Ishikawa (cell line): Measurements from ENCODE around the gene VWA5B1.

Source experiments
- CEBPB ChIP-seq: IDR thresholded peaks from 2 replicates; pipeline ENCODE4 v1.6.1; 2012
- CREB1 ChIP-seq: IDR thresholded peaks from 2 replicates; pipeline ENCODE4 v1.6.1; 2012; ENCODE audit warnings: low read depth
- EGR1 ChIP-seq: IDR thresholded peaks from 2 replicates; pipeline ENCODE4 v1.6.1; 2012
- EP300 ChIP-seq: IDR thresholded peaks from 2 replicates; pipeline ENCODE4 v1.6.1; 2012; ENCODE audit warnings: borderline replicate concordance
- FOXM1 ChIP-seq: IDR thresholded peaks from 2 replicates; pipeline ENCODE4 v1.6.1; 2012; ENCODE audit warnings: low read depth, borderline replicate concordance
- MAX ChIP-seq: IDR thresholded peaks from 2 replicates; pipeline ENCODE4 v1.6.1; 2012
- NFIC ChIP-seq: IDR thresholded peaks from 2 replicates; pipeline ENCODE4 v1.6.1; 2012
- RAD21 ChIP-seq: IDR thresholded peaks from 2 replicates; pipeline ENCODE4 v1.6.1; 2012; ENCODE audit warnings: low read depth
- REST ChIP-seq: IDR thresholded peaks from 2 replicates; pipeline ENCODE4 v1.6.1; 2012; ENCODE audit warnings: low read depth, mild to moderate bottlenecking
- TAF1 ChIP-seq: IDR thresholded peaks from 2 replicates; pipeline ENCODE4 v1.6.1; 2012; ENCODE audit warnings: low read depth, mild to moderate bottlenecking
- TCF12 ChIP-seq: IDR thresholded peaks from 2 replicates; pipeline ENCODE4 v1.6.1; 2012; ENCODE audit warnings: low read depth
- TEAD4 ChIP-seq: IDR thresholded peaks from 2 replicates; pipeline ENCODE4 v1.6.1; 2012
- USF1 ChIP-seq: IDR thresholded peaks from 2 replicates; pipeline ENCODE4 v1.6.1; 2012
- YY1 ChIP-seq: IDR thresholded peaks from 2 replicates; pipeline ENCODE4 v1.6.1; 2012; ENCODE audit warnings: low read depth
- ZBTB7A ChIP-seq: IDR thresholded peaks from 2 replicates; pipeline ENCODE4 v1.6.1; 2012; ENCODE audit warnings: low read depth

VWA5B1 gene

GRCh38 chr1:20348326-20348915 lies 57.7 kb downstream of the VWA5B1 start:
- TF ChIP-seq CREB1 (no peak), TAF1 (no peak), REST (no peak), FOXM1 (no peak), EGR1 (no peak), NFIC (no peak), TEAD4 (no peak), ZBTB7A (no peak), YY1 (no peak), USF1 (no peak), MAX (no peak), CEBPB (no peak), TCF12 (no peak), EP300 (no peak), RAD21 (no peak)

GRCh38 chr1:20349561-20349960 lies 58.9 kb downstream of the VWA5B1 start:
- TF ChIP-seq REST (no peak), TCF12 (no peak), EP300 (no peak), MAX (no peak), YY1 (no peak), FOXM1 (no peak), NFIC (no peak), EGR1 (no peak), TAF1 (no peak), RAD21 (no peak), CEBPB (no peak), CREB1 (no peak)

GRCh38 chr1:20349971-20350370 lies 59.3 kb downstream of the VWA5B1 start:
- TF ChIP-seq TEAD4, result no peak
- TF ChIP-seq USF1, result no peak
- TF ChIP-seq REST, result no peak
- no peak for TF ChIP-seq EGR1
- no peak for TF ChIP-seq MAX
- TF ChIP-seq ZBTB7A, result no peak
- no peak for TF ChIP-seq CREB1
- no peak for TF ChIP-seq FOXM1

GRCh38 chr1:20350421-20350820 lies 59.7 kb downstream of the VWA5B1 start:
- no peak for TF ChIP-seq USF1
- TF ChIP-seq FOXM1, result no peak
- no peak for TF ChIP-seq ZBTB7A
- no peak for TF ChIP-seq EP300
- TF ChIP-seq TCF12, result no peak
- no peak for TF ChIP-seq MAX
- TF ChIP-seq EGR1, result no peak
- no peak for TF ChIP-seq TEAD4
- no peak for TF ChIP-seq RAD21
- TF ChIP-seq YY1, result no peak
- no peak for TF ChIP-seq REST
- no peak for TF ChIP-seq CEBPB
- no peak for TF ChIP-seq NFIC
